NB4 (cell line): ENCODE data around the gene WASHC4.

Experiments used
- DNase-seq: peaks from one replicate; pipeline ENCODE4 v3.0.0; 2010; ENCODE audit warnings: low read depth
- H3K4me3 ChIP-seq: one replicate; pipeline ENCODE4 v1.5.1; 2011; ENCODE audit warnings: mild to moderate bottlenecking, low read depth, low read length, moderate library complexity
- CTCF ChIP-seq: IDR thresholded peaks from one replicate; pipeline ENCODE4 v1.5.1; 2012; ENCODE audit warnings: low read depth, low read length
- MYC ChIP-seq: IDR thresholded peaks from 2 replicates; pipeline ENCODE4 v1.6.1; 2011; ENCODE audit warnings: low read depth, low read length
- POLR2A ChIP-seq: IDR thresholded peaks from 2 replicates; pipeline ENCODE4 v1.6.1; 2011; ENCODE audit warnings: mild to moderate bottlenecking; ENCODE audit not compliant: insufficient read length; ENCODE audit errors: extremely low read depth
- TF ChIP-seq, protein P1 (sequence below): IDR thresholded peaks from 2 replicates; pipeline ENCODE4 v1.6.1; 2011; ENCODE audit warnings: low read depth, low read length

Gene WASHC4

DNA sequence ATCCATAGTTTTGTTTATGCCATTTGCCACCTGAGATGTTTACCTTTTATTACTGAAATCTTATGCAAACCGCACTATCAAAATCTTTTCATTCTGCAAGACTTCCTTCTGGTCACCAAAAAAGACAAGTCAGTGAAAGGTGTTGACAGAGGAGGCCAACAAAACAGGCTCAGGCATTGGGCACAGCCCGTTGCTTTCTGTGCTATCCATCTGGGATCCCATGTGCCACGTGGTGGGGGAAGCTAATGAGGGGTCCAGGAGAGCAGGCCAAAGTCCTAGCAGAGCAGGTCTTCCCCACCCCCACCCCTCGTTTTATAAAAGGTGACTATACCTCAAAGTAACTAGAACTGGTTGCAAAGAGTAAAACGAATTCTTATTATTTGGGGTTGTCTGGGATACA is 24.5 kb upstream of the WASHC4 start:
- TF ChIP-seq, protein P1, sequence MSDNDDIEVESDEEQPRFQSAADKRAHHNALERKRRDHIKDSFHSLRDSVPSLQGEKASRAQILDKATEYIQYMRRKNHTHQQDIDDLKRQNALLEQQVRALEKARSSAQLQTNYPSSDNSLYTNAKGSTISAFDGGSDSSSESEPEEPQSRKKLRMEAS: no peak
- TF ChIP-seq MYC (no peak), POLR2A (no peak), CTCF (no peak)
- no peak for DNase-seq
- peak overlapping the region; percentile 18 for H3K4me3 ChIP-seq

DNA sequence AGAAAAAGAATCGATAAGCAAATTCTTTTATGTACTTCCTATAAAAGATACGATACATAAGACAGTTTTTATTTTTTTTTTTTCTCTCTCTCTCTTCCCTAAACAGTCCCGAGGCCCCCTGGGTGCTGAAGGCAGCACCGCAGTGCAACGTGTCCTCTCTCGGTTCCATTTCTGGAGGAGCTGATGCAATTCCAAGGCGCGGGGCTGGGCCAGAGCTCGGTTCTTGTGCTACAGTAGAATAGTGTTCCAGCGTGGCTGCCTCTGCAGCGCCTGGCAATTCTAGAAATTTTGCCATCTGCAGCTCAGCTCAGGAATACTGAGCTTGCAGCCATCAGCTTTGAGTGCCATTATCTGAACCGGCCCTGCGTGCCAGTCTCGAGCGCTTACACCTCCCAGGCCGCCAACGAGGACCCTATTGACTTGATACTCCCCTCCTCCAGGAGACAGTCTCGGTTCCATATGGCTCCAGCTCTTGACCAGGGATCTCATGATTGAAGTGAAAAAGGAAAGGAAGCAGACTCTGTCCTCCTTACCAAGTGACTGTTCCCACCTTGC is 23.9 kb upstream of the WASHC4 start:
- H3K4me3 ChIP-seq: peak overlapping the region; percentile 65
- TF ChIP-seq CTCF (no peak), POLR2A (no peak), MYC (no peak)
- TF ChIP-seq, protein P1: no peak
- peak; percentile 65 for DNase-seq

DNA sequence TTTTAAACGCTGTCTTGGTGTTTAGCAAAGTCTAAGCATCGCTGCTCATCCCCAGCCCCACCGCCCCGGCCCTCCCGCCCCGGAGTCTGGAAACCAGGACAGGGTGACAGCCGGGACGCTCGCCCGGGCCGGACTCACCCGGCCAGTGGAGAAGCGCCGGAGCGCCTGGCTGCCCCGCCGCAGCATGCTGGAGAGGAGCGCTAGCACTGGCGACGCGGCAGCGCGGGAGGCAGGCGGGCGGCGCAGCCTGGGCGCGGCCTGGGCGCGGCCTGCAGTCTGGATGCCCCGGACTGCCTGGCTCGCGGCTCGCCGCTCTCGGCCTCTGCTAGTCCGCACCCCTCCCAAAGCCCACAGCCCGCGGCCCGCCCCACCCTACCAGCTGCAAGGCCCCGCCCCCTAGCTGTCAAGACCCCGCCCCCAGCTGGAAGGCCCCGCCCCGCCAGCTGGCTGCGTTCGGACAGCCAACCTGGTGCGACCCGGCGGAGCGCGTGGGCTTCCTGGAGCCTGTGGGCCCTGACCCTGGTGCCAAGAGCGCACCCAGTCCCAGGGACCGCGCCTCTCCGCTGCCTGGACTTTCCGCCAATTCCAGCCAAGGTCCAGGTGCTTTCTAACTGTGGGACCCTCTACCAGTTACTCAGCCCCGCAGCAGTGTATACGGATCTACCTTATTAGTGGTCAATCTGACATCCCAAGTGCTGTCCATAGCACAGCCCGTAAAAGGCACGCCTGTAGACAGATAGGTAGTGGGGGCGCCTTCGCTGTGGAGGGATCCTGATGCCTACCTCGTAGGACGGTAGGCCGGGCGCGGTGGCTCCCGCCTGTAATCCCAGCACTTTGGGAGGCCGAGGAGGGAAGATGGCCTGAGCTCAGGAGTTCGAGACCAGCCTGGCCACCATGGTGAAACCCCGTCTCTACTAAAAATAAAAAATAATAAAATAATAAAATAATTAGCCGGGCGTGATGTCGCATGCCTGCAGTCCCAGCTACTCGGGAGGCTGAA is 23.0 kb upstream of the WASHC4 start, which contains the start of gene ALDH1L2:
TSS of gene ALDH1L2 (minus strand) at position 208 of the 1,000 bp plus-strand sequence. CDS start at position 186, 22 bp downstream.
- TF ChIP-seq, protein P1: no peak
- no peak for TF ChIP-seq POLR2A
- no peak for TF ChIP-seq CTCF
- no peak for TF ChIP-seq MYC
- DNase-seq: peak; percentile 81
- H3K4me3 ChIP-seq: peak within 1 kb of the TSS; percentile 65

- no peak for DNase-seq
- no peak overlapping the region for H3K4me3 ChIP-seq
- no peak for TF ChIP-seq MYC
- no peak for TF ChIP-seq CTCF
- TF ChIP-seq POLR2A: no peak
- TF ChIP-seq, protein P1: no peak
Measured at GRCh38 chr12:105085501-105085900, 22.0 kb upstream of the WASHC4 start.

- no peak for TF ChIP-seq CTCF
- TF ChIP-seq, protein P1: no peak
- TF ChIP-seq MYC: no peak
- TF ChIP-seq POLR2A: no peak
- DNase-seq: no peak
- no peak overlapping the region for H3K4me3 ChIP-seq
Measured at GRCh38 chr12:105089817-105090216, 17.7 kb upstream of the WASHC4 start.
